A549 (cell line): ENCODE data around the gene AHNAK2.

Experiments
- CBX8 ChIP-seq: fragments of 200-600 bp; sonication (generic); IDR thresholded peaks from 2 replicates; pipeline ENCODE4 v1.6.1; 2016
- MYC ChIP-seq: IDR thresholded peaks from 2 replicates; pipeline ENCODE4 v1.6.1; 2012; ENCODE audit warnings: mild to moderate bottlenecking, inconsistent platforms, low read length, improper control_type of control experiment, borderline replicate concordance
- RAD21 ChIP-seq, 2 experiments: fragments of >200 bp in 1 of 2; sonication (Bioruptor Twin) in 1 of 2; formaldehyde crosslinking in 1 of 2; IDR thresholded peaks in 1 of 2; conservative IDR thresholded peaks in 1 of 2; 2 replicates in 1 of 2; 3 replicates in 1 of 2; pipeline ENCODE4 v1.6.1; 2012 to 2018; ENCODE audit warnings: inconsistent platforms in 1 of 2
- SMC3 ChIP-seq: fragments of >200 bp; sonication (Bioruptor Twin); formaldehyde crosslinking; IDR thresholded peaks from 3 replicates; pipeline ENCODE4 v1.6.1; 2018; ENCODE audit warnings: inconsistent platforms
- TF ChIP-seq, protein P1 (sequence below): fragments of 200-600 bp; sonication (generic); IDR thresholded peaks from 2 replicates; pipeline ENCODE4 v1.6.1; 2016; ENCODE audit warnings: antibody characterized with exemption, mild to moderate bottlenecking, moderate library complexity
- TF ChIP-seq, protein P2 (sequence below): fragments of >200 bp; sonication (Bioruptor Twin); formaldehyde crosslinking; IDR thresholded peaks from 3 replicates; pipeline ENCODE4 v1.5.1; 2016

- TF ChIP-seq RAD21 (conservative IDR thresholded peaks at IDR 0.05 in 1 of 2, IDR thresholded peaks at IDR 0.05 in 1 of 2) (no peak), SMC3 (no peak), MYC (no peak), CBX8 (no peak)
- TF ChIP-seq, protein P1, sequence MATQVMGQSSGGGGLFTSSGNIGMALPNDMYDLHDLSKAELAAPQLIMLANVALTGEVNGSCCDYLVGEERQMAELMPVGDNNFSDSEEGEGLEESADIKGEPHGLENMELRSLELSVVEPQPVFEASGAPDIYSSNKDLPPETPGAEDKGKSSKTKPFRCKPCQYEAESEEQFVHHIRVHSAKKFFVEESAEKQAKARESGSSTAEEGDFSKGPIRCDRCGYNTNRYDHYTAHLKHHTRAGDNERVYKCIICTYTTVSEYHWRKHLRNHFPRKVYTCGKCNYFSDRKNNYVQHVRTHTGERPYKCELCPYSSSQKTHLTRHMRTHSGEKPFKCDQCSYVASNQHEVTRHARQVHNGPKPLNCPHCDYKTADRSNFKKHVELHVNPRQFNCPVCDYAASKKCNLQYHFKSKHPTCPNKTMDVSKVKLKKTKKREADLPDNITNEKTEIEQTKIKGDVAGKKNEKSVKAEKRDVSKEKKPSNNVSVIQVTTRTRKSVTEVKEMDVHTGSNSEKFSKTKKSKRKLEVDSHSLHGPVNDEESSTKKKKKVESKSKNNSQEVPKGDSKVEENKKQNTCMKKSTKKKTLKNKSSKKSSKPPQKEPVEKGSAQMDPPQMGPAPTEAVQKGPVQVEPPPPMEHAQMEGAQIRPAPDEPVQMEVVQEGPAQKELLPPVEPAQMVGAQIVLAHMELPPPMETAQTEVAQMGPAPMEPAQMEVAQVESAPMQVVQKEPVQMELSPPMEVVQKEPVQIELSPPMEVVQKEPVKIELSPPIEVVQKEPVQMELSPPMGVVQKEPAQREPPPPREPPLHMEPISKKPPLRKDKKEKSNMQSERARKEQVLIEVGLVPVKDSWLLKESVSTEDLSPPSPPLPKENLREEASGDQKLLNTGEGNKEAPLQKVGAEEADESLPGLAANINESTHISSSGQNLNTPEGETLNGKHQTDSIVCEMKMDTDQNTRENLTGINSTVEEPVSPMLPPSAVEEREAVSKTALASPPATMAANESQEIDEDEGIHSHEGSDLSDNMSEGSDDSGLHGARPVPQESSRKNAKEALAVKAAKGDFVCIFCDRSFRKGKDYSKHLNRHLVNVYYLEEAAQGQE, result no peak
- TF ChIP-seq, protein P2, sequence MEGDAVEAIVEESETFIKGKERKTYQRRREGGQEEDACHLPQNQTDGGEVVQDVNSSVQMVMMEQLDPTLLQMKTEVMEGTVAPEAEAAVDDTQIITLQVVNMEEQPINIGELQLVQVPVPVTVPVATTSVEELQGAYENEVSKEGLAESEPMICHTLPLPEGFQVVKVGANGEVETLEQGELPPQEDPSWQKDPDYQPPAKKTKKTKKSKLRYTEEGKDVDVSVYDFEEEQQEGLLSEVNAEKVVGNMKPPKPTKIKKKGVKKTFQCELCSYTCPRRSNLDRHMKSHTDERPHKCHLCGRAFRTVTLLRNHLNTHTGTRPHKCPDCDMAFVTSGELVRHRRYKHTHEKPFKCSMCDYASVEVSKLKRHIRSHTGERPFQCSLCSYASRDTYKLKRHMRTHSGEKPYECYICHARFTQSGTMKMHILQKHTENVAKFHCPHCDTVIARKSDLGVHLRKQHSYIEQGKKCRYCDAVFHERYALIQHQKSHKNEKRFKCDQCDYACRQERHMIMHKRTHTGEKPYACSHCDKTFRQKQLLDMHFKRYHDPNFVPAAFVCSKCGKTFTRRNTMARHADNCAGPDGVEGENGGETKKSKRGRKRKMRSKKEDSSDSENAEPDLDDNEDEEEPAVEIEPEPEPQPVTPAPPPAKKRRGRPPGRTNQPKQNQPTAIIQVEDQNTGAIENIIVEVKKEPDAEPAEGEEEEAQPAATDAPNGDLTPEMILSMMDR, result no peak
These were observed 52.8 kb downstream of the AHNAK2 start for GRCh38 chr14:104925214-104925854.
